Measurements from ENCODE around the gene E2F7.

The E2F7 gene

DNA sequence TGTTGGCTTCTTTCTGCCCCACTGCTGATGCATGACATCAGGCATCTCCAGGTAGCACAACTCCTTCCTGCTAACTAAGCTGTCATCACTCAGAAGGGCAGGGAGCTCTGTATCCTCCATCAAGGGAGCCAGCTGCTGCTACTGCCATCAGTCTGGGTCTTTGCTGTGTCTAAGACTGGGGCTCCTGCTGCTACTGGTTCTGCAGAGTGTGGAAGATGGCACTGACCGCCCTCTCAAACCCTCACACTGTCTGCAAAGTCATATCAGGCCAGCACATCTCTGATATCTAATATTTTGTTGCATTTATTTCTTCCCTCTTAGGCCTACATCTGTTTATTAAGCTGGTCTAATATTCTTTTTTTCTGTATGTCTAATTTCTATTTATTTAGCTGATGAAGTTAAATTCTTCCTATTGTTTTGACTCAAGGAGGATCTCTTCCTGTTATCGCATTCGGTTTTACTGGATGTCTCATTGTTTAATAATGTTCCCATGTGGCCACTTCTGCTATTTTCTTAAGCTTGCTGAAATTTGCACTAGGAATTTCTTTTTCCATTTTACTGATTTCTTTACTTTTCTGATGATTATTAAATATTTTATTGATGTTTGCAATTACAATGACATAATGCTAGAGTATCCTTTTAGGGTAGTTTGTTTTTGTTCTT, 7.6 kb upstream of the E2F7 start:
- no peak overlapping the region for H3K4me3 ChIP-seq (replicated peaks; ENCODE audit: low read depth, low read length)
- no peak for TF ChIP-seq CTCF (IDR thresholded peaks at IDR 0.05; ENCODE audit: insufficient read depth, low read length, poor library complexity, severe bottlenecking)
- DNase-seq (ENCODE audit: extremely low read depth, insufficient read length): no peak

GRCh38 chr12:77070800-77071449, 5.6 kb upstream of the E2F7 start:
- Histone ChIP-seq H3K27me3 (replicated peaks; ENCODE audit: control insufficient read depth, insufficient read depth, low read length) (no peaks in the 10 kb centered on the region), H3K4me3 (replicated peaks; ENCODE audit: low read depth, low read length) (no peak overlapping the region)
- TF ChIP-seq CTCF (IDR thresholded peaks at IDR 0.05; ENCODE audit: insufficient read depth, low read length, poor library complexity, severe bottlenecking): no peak

More for the DNA sequence above, 7.6 kb upstream of the E2F7 start:
- no peaks in the 10 kb centered on the region for H3K27me3 ChIP-seq (replicated peaks; ENCODE audit: control insufficient read depth, insufficient read depth, low read length)
- H3K36me3 ChIP-seq (ENCODE audit: control insufficient read depth, insufficient read depth, low read length): no peaks in the 10 kb centered on the region

GRCh38 chr12:77070382-77070781, 5.0 kb upstream of the E2F7 start:
- no peak overlapping the region for H3K4me3 ChIP-seq (replicated peaks; ENCODE audit: low read depth, low read length)
- TF ChIP-seq CTCF (IDR thresholded peaks at IDR 0.05; ENCODE audit: insufficient read depth, low read length, poor library complexity, severe bottlenecking): no peak

More at GRCh38 chr12:77070800-77071449, 5.6 kb upstream of the E2F7 start:
- DNase-seq (ENCODE audit: extremely low read depth, insufficient read length): no peak
- no peaks in the 10 kb centered on the region for H3K36me3 ChIP-seq (ENCODE audit: control insufficient read depth, insufficient read depth, low read length)

DNA sequence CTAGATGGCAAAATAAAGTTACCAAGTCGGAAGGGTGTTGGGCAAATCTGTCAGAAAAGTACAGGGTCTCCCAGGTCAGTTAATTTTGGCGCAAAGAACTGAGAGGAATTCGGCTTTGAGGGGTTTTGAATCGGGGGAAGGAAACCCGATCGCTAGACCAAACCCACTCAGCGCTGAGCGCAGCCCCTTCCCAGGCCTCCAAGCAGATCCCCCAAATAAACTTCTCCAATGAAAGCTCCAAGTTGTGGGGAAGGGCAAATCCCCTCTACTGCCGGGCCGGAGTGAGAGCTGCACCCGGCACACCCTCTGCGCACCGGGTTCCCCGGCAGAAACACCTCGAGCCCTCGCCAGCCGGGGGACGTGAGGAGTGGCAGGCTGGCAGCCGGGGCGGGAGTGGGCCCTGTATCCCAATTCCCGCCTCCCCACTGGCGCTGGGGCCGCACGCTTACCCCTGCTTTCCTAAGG, 441 bp downstream of the E2F7 start:
- no peaks in the 10 kb centered on the region for H3K27me3 ChIP-seq (replicated peaks; ENCODE audit: control insufficient read depth, insufficient read depth, low read length)
- no peaks in the 10 kb centered on the region; the same call in 1 of the 2 replicates for H3K36me3 ChIP-seq (ENCODE audit: control insufficient read depth, insufficient read depth, low read length)
- peak overlapping the region; percentile 73 for H3K4me3 ChIP-seq (replicated peaks; ENCODE audit: low read depth, low read length)
- no peak for DNase-seq (ENCODE audit: extremely low read depth, insufficient read length)
- TF ChIP-seq CTCF (IDR thresholded peaks at IDR 0.05; ENCODE audit: insufficient read depth, low read length, poor library complexity, severe bottlenecking): no peak

More at GRCh38 chr12:77070382-77070781, 5.0 kb upstream of the E2F7 start:
- no peak for DNase-seq (ENCODE audit: extremely low read depth, insufficient read length)
- H3K27me3 ChIP-seq (replicated peaks; ENCODE audit: control insufficient read depth, insufficient read depth, low read length): no peaks in the 10 kb centered on the region
- no peaks in the 10 kb centered on the region for H3K36me3 ChIP-seq (ENCODE audit: control insufficient read depth, insufficient read depth, low read length)

DNA sequence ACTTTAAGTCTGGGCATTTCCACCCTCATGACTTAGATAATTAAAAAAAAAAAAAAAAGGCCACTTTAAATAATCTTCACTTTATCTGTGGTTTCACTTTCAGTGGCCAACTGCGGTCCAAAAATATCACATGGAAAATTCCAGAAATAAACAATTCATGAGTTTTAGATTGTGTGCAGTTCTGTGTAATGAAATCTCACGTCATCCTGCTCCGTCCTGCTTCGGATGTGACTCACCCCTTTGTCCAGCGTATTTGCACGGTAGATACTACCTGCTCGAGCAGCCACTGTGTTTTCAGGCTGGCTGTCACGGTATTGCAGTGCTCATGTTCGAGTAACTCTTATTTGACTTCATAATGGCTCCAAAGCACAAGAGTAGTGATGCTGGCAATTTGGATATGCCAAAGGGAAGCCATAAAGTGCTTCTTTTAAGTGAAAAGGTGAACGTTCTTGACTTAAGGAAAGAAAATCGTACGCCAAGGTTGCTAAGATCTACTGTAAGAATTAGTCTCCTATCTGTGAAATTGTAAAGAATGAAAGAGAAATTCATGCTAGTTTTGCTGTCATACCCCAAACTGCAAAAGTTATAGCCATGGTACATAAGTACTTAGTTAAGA, 2.4 kb downstream of the E2F7 start:
- Histone ChIP-seq H3K36me3 (ENCODE audit: control insufficient read depth, insufficient read depth, low read length) (peaks cover 5% of the 10 kb centered on the region), H3K27me3 (replicated peaks; ENCODE audit: control insufficient read depth, insufficient read depth, low read length) (no peaks in the 10 kb centered on the region), H3K4me3 (replicated peaks; ENCODE audit: low read depth, low read length) (peak overlapping the region; percentile 73)
- DNase-seq (ENCODE audit: extremely low read depth, insufficient read length): peak; percentile 42
- TF ChIP-seq CTCF (IDR thresholded peaks at IDR 0.05; ENCODE audit: insufficient read depth, low read length, poor library complexity, severe bottlenecking): no peak

Measured in GM06990 (cell line).